GM19395 (cell line): ENCODE measurements around the gene PDSS1.

ENCODE experiments used
- ATAC-seq: cut with Tn5 transposase; IDR thresholded peaks from one replicate; pipeline ENCODE4 v1.9.1; 2021; ENCODE audit warnings: mild to moderate bottlenecking, moderate library complexity; ENCODE audit not compliant: unreplicated experiment

The PDSS1 gene

DNA sequence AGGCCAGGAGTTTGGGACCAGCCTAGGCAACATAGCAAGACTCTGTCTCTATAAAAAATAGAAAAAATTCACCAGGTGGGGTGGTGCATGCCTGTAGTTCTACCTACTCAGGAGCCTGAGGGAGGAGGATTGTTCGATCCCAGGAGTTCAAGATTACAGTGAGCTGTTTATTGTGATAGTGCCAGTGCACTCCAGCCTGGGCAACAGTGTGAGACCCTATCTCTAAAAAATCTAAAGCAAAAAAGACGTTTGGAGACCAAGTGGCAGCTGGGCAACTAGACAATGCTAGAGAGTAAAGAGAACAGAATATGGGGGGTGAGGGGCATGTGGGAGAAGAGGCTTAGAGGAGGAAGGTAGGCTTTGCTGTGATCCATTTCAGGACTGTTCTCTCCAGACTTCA lies 1.4 kb downstream of the PDSS1 start:
- ATAC-seq = no peak

DNA sequence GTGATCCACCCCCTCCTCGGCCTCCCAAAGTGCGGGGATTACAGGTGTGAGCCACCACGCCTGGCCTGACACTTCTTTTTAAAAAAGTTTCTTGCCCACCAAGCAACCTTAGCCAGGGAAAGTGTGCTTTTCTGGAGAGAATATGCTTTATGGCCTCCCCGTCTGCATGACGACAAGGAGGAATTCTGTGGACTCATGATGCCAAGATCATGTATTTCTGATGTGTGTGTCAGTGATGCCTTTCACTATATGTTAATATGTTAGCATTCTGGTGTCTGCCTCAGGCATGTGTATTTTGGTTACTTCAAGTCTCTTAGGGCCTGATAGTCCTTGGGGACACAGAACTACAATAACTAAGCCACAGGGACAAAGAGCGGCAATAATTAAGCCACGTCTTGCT lies 2.1 kb downstream of the PDSS1 start:
- ATAC-seq = no peak

GRCh38 chr10:26700884-26701630 lies 3.6 kb downstream of the PDSS1 start:
- ATAC-seq = no peak

DNA sequence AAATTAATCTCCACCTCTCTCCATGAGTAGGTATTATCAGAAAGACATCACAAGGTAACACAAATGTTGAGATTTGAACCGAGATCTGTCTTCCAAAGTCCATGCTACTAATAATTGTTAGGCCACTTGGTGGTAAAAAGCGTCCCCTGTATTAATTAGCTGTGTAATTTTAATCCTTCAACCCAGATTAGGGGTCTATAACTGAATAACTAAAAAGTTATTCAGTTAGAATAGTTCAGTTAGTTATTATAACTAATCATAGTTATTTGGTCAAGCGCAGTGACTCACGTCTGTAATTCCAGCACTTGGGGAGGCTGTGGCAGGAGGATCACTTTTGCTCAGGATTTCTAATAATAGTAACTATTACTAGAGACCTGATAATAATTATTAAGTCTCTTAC lies 5.6 kb downstream of the PDSS1 start:
- ATAC-seq = no peak

DNA sequence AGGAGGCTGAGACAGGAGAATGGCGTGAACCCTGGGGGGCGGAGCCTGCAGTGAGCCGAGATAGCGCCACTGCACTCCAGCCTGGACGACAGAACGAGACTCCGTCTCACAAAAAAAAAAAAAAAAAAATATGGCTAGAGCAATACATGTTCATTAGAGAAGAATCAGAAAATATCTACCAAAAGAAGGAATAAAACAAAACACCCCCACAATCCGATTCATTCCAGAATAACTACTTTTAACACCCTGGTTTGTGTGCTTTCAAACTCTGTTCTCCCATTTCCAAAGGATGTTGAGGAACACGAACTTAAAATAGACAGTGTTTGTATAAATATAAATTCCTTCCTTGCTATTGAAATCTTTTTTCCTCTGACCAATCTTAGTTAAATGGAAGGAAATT lies 6.5 kb downstream of the PDSS1 start:
- ATAC-seq = no peak

GRCh38 chr10:26706206-26706605 lies 8.7 kb downstream of the PDSS1 start:
- ATAC-seq = no peak

- no peak for ATAC-seq
These were observed 9.4 kb downstream of the PDSS1 start for GRCh38 chr10:26706936-26707335.

DNA sequence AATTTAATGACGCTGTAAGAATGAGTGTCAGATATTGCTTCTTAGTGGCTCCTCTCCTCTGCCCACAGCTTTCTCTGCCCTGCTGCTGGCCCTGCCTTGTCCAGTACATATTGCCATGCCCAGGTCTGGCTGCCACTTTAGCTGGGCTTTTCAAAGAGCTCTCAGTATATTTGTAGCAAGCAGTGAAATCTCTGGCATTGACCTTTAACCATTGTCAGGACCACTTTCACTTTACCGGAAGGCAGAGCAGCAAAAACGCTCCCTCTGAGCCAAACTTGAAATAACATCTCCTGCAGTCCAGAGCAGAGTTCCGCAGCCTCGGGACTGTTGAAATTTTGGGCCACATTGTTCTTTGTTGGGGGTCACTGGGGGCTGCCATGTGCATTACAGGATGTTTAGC lies 13.8 kb downstream of the PDSS1 start:
- ATAC-seq = no peak

- no peak for ATAC-seq
These were observed 17.1 kb downstream of the PDSS1 start for GRCh38 chr10:26714415-26715136.

GRCh38 chr10:26715137-26715487 lies 17.6 kb downstream of the PDSS1 start:
- ATAC-seq = no peak

GRCh38 chr10:26717476-26717875 lies 20.0 kb downstream of the PDSS1 start:
- ATAC-seq = no peak

DNA sequence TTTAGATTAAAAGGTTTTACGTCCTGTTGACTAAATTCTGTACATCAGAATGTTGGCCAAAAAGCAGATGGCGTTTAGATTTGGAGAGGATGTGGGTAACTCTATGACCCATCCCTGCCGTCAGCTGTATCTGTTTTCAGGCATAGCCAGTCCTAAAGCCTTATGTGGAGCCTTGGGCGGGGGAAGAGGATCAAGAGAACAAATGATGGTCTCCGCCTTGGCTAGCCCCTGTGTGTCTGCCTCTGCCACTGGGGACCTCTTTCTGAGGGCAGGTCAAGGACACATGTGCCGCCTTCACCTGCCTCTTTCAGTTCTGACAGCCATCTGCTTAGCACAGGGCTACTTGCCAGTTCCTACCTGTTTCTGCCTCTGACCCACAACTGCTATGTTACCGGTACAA lies 24.1 kb downstream of the PDSS1 start:
- ATAC-seq = no peak

- ATAC-seq = no peak
These were observed 25.5 kb downstream of the PDSS1 start for GRCh38 chr10:26723016-26723415.

- no peak for ATAC-seq
These were observed 28.6 kb downstream of the PDSS1 start for GRCh38 chr10:26725837-26726727.

GRCh38 chr10:26727005-26727404 lies 29.5 kb downstream of the PDSS1 start:
- ATAC-seq = no peak

DNA sequence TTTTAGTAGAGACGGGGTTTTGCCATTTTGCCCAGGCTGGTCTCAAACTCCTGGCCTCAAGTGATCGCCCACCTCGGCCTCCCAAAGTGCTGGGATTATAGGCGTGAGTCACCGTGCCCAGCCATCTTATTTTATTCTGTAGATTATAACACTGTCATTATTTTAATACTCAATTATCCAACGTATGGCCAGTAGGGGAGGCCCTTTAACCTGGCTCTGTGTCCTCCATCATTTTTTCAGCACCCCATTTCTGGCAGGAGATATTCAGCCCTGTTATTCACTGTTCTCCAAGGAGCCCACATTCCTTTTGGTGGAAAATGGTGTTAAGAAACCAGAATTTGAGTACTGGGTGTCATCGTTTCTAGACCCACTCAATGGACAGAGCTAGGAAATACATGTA lies 31.5 kb downstream of the PDSS1 start:
- no peak for ATAC-seq

- ATAC-seq = no peak
These were observed 31.9 kb downstream of the PDSS1 start for GRCh38 chr10:26729395-26729794.

DNA sequence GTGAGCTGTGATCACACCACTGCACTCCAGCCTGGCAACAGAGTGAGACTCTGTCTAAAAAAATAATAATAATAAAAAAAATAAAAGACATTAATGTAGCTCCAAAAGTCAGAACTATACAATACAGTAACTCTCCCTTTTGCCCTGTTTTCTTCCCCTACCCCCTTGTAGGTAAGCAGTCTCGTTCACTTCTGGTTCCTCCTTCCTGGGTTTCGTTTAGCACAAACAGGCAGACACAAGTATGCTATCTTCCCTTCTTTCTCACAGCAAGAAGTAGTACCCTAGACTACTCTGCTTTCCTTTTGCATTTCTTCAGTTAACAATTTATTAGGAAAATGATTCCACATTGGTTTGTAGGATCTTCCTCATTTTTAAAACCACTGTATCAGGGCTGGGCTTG lies 33.1 kb downstream of the PDSS1 start:
- ATAC-seq = no peak

DNA sequence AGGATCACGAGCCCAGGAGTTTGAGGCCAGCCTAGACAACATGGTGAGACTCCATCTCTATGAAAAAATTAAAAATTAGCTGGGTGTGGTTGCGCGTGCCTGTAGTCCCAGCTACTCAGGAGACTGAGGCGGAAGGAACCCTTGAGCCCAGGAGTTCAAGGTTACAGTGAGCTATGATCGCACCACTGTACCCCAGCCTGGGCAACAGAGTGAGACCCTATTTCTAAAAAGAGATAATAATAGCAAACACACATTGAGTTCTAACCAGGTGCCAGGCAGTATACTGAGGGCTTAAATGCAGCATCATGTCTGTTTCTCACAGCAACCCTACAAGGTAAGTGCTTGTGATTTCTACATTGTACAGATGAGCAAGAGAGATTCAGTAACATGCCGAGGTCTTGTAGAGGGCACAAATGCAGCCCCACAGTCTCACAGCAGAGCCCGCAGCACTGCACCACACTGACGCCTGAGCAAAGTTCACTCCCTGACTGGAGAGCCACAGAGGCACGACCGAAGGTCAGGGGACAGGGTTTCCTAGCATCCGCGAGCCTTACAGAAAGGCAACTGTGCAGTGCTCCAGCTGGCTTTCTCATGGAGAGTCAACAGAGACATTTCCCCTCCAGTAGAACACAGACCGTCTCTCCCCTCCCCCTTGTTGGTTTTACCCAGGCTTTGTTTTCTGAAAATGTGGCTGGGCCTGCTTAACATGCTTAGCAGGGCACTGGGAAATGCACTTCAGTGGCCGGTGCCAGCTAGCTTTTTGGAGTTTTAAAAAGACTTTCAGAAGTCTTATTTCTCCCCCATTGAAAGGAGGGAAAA lies 36.5 kb downstream of the PDSS1 start:
- no peak for ATAC-seq

DNA sequence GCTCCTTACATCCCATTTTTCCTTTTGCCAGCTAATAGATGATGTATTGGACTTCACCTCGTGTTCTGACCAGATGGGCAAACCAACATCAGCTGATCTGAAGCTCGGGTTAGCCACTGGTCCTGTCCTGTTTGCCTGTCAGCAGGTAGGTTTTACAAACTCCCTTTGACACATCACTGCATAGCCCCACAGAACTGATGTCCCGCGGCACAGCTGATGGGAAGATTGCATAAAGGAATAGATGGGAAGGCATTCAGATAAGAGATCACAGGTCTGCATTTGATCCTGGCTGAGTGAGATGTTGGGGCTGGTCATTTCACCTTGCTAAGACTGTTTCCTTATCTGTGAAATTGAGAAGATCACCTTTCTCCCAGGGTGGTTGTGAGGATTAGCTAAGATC lies 37.9 kb downstream of the PDSS1 start:
- no peak for ATAC-seq

DNA sequence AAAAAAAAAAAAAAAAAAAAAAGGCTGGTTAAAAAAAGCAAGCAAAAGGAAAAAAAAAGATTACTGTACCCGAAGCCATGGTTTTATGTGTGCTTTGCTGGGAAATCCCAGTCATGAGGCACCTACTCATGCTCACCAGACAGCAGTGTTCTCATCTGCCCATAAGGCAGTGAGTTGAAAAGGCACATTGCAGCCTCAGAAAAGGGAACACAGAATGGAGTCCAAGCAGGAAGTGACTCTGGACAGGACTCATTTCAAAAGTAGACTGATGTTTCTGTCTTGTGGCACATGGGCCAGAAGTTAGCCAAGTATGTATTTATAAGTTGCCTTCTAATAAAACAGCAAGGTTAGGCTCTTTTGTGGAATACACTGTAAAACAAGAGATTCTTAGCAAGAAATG lies 40.2 kb downstream of the PDSS1 start:
- peak; percentile 83 for ATAC-seq
